ENCODE data around the gene LMTK3.

The LMTK3 gene, protein sequence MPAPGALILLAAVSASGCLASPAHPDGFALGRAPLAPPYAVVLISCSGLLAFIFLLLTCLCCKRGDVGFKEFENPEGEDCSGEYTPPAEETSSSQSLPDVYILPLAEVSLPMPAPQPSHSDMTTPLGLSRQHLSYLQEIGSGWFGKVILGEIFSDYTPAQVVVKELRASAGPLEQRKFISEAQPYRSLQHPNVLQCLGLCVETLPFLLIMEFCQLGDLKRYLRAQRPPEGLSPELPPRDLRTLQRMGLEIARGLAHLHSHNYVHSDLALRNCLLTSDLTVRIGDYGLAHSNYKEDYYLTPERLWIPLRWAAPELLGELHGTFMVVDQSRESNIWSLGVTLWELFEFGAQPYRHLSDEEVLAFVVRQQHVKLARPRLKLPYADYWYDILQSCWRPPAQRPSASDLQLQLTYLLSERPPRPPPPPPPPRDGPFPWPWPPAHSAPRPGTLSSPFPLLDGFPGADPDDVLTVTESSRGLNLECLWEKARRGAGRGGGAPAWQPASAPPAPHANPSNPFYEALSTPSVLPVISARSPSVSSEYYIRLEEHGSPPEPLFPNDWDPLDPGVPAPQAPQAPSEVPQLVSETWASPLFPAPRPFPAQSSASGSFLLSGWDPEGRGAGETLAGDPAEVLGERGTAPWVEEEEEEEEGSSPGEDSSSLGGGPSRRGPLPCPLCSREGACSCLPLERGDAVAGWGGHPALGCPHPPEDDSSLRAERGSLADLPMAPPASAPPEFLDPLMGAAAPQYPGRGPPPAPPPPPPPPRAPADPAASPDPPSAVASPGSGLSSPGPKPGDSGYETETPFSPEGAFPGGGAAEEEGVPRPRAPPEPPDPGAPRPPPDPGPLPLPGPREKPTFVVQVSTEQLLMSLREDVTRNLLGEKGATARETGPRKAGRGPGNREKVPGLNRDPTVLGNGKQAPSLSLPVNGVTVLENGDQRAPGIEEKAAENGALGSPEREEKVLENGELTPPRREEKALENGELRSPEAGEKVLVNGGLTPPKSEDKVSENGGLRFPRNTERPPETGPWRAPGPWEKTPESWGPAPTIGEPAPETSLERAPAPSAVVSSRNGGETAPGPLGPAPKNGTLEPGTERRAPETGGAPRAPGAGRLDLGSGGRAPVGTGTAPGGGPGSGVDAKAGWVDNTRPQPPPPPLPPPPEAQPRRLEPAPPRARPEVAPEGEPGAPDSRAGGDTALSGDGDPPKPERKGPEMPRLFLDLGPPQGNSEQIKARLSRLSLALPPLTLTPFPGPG (N-terminal part only)

DNA sequence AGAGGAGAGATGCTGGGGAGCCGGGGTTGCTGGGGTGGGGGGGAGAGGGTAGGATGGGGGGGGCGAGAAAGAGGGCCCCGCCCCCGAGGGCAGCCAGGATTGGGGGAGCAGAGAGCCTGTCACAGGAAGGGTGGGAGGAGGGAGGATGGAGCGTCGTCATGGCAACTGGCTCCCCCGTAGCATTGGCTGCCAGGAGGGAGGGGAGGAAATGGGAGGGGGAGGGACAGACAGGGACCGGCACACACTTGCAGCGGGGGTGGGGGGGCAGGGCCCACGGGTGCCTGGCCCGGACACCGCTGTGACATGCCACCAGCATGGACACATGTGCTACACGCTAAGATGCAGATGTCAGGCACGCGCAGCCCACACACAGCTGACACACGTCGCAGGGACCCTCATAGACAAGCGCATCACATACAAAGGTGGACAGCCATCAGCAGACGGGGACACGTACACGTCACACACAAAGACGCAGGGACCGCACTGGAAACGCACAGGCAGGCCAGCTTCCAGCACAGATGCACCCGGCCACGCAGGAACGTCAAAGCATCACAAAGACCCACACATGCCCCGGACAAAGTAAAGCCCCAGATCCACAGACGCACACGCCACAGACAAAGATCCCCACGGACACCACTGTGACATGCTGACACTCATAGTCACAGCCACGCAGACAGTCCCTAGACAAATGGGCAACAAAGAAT lies at the start of gene LMTK3:
TSS of gene LMTK3 (minus strand) at position 36 of the 704 bp plus-strand sequence. CDS start 259 bp downstream, outside the sequence.
- DNase-seq, result peak; percentile 85

DNA sequence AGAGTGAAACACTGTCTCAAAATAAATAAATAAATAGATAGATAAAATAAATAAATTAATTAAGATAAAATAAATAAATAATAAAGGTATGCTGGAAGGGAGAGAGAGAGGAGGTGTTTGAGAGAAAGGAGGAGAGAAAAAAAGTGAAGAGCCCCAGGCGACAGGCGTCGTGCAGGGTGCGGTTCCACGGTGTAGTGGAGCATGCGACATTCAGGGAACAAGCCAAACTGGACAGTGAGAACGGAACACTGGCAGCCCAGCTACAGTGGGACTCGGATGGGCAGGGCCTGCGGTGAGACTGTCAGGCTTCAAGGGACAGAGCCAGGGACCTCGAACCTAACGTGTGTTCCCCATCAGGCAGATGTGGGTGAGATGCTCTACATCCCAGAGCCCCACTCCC lies 49.8 kb upstream of the LMTK3 start:
- DNase-seq, result no peak

DNA sequence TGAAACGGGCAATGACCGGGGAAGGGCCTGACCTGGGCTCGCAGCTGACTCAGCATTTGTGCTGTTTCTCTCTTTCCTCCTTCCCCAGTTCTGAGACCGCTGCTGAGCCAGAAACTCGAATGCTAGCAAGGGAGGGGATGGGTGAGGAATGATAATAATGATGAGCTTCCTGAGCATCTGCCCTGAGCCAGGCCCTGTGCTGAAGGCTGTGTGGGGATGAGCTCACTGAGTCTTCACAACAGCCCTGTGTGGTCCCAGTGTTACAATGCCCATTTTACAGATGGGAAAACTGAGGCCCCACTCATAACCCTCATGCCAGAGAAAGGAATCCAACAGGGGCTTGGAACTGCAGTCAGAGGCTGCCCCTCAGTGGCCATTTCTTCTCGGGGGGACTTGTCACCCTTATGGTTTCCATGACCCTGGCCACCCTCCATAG lies 48.5 kb upstream of the LMTK3 start:
- no peak for DNase-seq

DNA sequence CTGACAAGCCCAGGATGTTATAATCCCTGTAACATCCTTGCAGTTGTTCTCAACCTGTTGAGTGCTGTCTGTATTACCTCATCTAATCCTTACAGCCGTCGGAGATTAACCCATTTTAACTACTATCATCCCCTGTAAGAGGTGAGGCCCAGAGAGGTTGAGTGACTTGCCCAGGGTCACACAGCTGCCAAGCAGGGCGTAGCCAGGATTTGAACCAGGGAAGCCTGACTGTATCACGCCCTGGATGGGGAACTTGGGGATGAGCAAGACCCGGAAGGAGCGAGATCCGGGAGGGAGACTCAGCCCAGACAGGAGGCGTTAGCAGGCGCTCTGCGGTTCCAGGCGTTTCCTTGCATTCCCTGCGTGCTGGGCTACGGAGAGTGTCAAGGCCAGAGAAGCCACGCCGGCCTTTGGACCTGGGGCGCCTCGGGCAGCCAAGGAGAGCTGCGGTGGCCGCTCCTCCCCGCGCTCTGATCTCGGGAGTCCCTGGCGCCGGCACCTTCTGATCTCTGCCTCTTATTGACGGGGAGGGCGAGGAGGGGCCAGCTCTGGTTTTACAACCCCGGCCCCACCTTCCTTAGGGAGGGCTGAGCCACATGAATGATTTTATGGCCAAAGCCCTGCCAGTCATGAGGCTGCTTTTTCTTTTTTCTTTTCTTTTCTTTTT lies 46.5 kb upstream of the LMTK3 start:
- no peak for DNase-seq

DNA sequence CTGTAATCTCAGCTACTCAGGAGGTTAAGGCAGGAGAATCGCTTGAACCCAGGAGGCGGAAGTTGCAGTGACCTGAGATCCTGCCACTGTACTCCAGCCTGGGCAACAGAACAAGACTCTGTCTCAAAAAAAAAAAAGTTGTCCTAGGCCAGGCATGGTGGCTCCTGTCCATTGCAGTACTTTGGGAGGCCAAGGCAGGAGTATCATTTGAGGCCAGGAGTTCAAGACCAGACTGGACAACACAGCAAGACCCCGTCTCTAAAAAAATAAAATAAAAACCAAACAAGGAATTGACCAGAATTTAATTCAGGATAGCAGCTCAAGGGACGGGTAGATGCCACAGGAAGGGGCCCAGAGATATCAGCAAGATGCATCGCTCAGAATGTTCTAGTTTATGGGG lies 45.2 kb upstream of the LMTK3 start:
- DNase-seq, result no peak

DNA sequence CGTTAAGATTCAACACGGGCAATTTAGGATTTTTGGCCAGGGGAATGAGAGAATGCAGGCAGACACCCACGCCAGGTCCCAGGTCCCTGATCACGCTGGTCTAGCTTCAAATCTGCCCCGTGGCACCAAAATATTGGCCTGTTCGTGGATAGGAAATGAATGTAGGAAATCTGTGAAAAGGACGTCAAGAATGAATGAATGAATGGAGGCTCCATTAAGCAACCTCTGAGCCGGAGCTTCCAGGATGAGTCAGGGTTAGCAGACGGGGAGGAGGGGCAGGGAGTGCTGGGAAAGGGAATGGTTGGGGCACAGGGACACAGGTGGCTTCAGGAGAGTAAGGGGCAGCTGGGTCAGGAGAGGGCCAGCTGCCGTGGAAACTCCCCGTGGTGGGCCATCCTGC lies 44.5 kb upstream of the LMTK3 start:
- DNase-seq, result no peak

DNA sequence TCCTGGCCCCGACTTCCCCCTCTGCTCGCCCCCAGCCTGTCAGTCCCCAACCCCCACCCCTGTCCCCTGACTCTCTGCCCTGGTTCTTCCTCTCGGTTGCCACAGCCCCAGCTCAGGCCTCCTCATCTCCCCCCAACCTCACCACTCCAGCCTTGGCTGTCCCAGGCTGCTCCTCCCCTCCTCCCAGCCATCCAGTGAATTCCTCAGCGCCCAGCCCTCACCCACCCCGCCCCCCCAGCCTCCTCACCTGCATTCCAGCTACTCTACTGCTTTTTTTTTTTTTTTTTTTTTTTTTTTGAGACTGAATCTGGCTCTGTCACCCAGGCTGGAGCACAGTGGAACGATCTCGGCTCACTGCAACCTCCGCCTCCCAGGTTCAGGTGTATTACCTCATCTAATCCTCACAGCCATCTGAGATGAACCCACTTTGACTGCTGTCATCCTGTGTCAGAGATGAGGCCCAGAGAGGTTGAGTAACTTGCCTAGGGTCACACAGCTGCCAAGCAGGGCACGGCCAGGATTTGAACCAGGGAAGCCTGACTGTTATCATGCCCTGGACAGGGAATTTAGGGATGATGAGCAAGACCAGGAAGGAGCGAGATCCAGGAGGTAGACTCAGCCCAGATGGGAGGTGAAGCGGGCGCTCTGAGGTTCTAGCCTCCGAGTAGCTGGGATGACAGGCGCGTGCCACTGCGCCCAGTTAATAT lies 42.9 kb upstream of the LMTK3 start:
- no peak for DNase-seq

DNA sequence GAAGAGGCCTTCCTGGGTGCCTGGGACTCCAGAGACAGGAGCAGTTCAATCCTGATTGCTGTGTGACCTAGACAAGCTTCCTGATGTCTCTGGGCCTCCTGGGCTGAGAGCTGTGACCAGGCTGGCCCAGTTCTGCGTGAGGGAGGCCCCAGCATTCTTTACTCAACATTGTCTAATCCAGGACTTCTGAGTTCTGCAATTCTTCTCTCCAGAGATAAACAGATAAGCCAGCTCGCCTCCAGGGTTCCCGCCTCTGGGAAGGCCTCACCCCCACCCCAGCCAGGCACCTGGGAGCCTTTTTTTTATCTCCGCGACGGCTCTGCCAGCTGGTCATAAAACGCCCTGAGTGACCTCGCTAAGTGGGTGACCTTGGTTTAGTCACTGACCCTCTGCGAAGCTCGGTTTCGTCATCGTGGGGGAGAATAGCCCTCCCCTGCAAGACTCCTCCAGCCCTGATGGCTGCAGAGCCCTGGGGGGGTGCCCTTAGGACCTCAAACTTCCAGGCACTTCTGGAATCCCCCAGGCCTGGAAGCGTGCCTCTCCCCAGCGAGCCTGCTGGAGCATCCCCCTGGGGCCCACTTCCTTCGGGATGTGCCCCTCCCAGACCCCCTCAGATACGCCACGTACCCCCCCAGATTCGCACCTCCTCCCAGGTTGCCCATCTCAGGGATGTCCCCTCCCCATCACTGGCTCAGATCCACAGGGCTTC lies 42.2 kb upstream of the LMTK3 start:
- DNase-seq, result no peak

DNA sequence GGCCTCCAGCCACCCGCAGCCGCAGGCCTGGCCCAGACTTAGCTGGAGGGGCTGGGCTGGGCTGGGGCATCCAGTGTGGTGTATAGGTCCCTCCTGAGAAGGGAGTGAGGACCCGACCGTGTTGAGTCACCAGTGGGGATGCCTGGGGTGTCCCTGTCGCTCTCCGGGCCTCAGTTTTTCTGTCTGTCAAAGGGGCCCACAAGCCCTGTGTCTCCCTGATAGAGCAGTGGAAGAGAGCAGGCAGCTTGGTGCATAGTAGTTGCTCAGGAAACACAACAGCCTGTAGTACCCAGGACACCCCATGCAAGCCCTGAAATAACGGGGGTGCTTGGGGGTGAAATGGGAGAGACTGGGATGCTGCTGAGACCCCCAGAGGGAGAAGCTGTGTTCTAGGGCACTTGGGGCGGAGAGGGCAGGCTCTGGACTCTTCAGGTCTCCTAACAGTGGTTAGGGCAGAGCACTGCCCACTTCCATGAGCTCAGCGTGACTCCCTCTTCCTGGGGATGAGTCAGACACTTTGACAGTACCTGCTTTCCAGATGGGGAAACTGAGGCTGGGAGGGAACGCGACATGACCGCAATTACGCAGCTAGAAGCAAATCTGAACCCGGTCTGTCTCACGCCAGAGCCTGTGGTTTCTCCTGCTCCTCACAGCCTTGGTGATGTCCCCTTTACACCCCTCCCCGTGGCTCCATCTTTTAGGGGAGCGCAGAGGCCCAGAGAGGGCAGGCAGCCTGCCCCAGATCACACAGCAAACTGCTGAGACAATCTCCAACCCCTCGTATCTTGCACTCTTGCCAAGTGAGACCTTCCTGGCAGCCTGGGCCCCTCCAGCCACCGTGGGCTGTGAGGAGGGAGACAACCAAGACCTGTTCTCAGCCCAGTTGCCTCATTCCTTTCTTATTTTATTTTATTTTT lies 41.0 kb upstream of the LMTK3 start:
- DNase-seq, result no peak

DNA sequence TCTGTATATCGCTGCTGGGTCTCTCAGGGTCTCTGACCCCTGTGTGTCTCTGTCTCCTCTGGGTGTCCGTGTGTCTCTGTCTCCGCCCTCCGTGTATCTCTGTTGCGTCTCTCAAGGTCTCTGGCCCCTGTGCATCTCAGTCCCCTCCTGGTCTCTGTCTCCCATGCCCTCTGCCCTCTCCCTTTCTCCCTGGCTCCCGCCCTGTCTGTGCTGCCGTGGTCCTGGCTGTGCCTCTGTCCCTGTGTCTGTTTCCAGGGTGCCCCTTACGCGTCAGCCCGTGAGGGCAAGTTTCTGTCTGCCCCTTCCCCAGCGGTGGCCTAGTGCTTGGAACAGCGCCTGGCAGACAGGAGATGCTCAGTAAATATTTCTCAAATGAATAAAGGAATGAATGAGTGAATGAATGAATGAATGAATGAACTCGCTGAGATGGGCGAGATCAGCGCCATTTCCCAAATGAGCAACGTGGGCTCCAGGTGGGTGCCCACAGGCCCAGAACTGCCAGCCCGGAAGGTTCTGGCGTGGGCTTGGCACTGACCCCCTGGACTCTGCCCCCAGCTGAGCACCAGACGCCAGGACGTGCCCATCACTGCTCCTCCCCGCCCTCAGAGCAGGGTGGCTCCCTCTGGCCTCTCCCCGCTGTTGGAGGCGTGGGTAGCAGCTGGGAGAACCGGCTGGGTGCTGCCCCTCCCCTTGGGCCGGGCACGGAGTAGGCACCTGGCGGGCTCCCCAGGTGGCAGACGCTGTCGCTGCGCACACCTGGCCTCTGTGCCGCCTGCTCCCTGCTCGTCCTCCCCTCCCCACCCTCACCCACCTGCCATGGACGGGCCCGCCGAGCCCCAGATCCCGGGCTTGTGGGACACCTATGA lies 40.0 kb upstream of the LMTK3 start, which contains the start of gene SULT2B1:
TSS of gene SULT2B1 (plus strand) at position 736 of the 866 bp plus-strand sequence. CDS start at position 817, 81 bp downstream.
- DNase-seq, result peak; percentile 93

DNA sequence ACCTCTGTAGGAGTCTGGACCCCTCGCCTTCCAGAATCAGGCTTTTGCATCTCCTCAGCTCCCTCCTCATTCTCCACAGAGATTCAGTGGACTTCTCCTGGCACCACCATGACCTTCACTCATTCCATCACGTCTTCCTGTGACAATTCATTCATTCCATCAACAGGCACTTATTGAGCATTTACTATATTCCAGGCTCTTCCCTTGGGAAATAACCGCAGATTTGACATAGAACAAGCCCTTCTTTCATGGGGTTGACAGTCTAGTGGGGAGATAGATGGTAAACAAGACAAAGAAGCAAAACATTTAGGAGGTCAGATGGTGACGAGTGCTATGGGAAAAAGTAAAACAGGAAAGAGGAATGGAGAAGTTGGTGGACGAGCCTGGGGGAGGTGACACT lies 37.7 kb upstream of the LMTK3 start:
- no peak for DNase-seq

DNA sequence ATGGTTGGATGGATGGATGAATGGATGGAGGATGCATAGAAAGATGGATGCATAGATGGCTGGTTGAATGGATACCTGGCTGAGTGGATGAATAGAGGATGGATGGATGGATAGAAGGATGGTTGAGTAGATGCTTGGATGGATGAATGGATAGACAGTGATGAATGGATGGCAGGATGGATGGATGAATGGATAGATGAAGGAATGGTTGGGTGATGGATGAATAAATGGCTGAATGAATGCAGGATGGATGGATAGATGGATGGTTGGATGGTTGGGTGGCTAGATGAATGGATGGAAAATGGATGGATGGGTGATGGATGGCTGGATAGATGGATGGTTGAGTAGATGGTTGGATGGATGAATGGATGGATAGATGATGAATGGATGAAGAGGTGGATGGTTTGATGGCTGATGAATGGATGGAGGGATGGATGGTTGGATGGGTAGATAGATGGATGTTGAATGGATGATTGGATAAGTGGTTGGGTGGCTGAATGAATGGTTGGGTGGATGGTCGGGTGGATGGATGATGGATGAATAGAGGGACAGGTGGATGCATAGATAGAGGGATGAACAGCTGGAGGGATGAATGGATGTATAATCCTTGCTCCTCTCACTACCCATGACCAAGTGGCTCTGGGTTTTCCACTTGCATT lies 36.7 kb upstream of the LMTK3 start:
- no peak for DNase-seq

DNA sequence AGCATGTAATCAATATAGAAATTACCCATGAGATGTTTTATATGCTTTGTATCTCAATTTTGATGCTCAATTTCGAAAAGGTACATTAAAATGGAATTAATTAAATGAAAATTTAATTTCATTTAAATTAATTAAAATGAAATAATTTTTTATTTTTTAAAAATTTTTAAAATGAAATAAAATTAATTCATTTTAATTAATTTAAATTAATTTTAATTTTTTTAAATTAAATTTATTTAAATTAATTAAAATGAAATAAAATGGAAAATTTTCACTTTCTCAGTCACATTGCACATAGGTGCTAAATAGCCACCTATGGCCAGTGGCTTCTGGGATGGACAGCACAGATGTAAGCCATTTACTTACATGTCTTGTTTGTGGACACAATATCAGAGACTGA lies 36.1 kb upstream of the LMTK3 start:
- DNase-seq, result no peak

DNA sequence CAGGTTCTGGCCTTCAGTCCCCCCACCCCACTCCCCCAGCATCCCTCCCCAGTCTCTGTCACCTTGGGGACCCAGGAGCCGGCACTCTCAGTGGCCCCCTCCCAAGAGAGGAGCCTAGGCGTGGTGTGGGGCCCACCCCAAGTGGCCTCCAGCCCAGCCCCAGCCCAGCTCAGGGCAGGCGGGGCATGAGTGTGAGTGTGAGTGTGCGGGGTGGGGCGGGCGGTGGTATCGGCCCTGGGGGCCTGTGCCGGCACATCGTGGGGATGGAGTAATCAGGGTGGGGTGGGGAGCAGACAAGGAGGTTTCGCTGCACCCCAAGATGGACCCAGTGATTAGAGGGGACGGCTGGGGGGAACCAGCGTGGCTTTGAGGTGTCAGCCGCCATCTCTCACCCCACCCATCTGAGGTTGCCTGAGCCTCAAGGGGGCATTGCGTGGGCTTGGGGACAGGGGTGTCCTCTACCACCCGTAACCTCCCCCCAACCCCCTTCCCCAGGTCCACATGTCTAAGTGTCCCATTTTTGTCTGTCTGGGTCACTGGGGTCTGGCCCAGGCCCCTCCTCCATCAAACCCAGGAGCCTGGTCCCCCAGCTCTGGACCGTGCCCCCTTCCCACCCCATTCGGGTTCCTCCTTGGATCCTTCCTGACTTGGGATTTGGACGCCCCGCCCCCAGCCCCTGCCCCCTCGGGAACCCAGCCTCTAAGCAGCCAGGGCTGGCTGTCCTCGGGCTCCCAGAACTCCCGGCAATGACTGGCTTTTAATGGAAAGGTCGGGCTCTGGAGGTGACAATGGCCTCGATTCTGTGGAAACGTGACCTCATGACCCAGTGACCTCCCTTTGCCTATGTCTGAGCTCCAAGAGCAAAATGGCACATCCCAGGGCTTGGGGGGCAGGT lies 33.5 kb upstream of the LMTK3 start:
- DNase-seq, result no peak

DNA sequence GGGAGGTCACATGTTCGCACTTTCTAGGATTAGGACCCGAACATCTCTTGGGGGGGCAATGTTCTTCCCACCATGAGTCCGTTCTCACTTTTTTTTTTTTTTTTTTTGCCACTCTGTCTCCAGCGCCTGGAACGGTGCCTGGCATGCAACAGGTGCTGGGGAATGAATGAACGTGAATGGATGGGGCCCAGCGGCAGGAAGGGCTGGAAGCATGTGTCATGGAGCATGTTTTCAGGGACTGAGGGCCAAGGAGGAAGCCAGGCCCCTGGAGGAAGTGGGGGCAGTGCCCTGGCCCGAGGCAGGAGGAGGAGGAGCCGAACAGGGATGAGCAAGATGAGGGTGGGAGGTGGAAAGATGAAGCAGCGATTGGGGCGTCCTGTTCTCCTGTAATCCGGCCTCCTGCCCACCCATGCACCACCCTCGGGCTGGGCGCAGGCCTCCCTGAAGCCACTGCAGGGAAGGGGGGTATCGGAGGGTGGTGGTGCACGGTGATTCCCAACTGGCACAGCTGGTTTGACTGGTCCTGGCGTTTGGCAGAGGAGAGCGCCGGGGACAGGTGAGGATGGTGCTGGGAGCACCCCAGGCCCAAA lies 31.6 kb upstream of the LMTK3 start:
- no peak for DNase-seq

DNA sequence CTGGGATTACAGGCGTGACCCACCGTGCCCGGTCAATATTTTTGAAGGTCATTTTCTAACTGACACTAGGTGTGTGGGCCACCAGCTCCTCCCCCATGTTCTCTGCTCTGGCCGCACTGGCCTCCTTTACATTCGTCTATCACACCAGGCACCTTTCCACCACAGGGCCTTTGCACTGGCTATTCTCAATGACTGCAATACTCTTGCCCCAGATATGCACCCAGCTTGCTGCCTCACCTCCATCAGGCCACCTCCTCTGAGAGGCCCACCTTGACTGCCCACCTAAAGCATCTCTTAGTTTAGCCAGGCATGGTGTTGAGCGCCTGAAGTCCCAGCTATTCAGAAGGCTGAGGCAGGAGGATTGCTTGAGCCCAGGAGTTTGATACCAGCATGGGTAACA lies 30.2 kb upstream of the LMTK3 start:
- DNase-seq, result no peak
